ENCODE measurements around the gene MAPK12. TPM values are rescaled to one million over a fixed set of nuclear protein-coding genes. Genes with fewer than 3 reads are reported as not detected.

MAPK12 gene
- total and polyA plus RNA-seq, 4 donors = 0.83 to 2.8 (median 1.9) TPM

- Histone ChIP-seq H3K4me3 (ENCODE audit: low read depth in 1 of 3, low read length in 3 of 3) (no peak overlapping the region), H3K9me3 (ENCODE audit: control insufficient read depth in 4 of 4, low read length in 3 of 4) (no peaks in the 10 kb centered on the region), H3K4me1 (ENCODE audit: control insufficient read depth in 4 of 4, insufficient read depth in 4 of 4, low read length in 3 of 4) (peaks cover 4 to 11% (median 7%) of the 10 kb centered on the region in 4 donors), H3K27me3 (ENCODE audit: control insufficient read depth in 4 of 4, insufficient read depth in 4 of 4, low read length in 3 of 4) (no peaks in the 10 kb centered on the region), H3K36me3 (ENCODE audit: control insufficient read depth in 4 of 4, insufficient read depth in 3 of 4, low read depth in 1 of 4, low read length in 3 of 4) (peaks cover 23 to 71% (median 33%) of the 10 kb centered on the region in 4 donors), H3K9ac (ENCODE audit: low read depth in 1 of 2, low read length in 2 of 2) (no peak overlapping the region), H3K27ac (ENCODE audit: low read depth in 1 of 2, low read length in 2 of 2) (no peak overlapping the region)
- TF ChIP-seq MAX (IDR thresholded peaks at IDR 0.05) (no peak), HNF4A (conservative IDR thresholded peaks at IDR 0.05) (no peak), FOXA1 (IDR thresholded peaks at IDR 0.05) (no peak), SP1 (IDR thresholded peaks at IDR 0.05) (no peak), NR2F2 (IDR thresholded peaks at IDR 0.05) (no peak), REST (IDR thresholded peaks at IDR 0.05) (no peak), YY1 (IDR thresholded peaks at IDR 0.05) (no peak), HNF4G (IDR thresholded peaks at IDR 0.05) (no peak), EGR1 (IDR thresholded peaks at IDR 0.05; ENCODE audit: low read depth in 2 of 2) (no peak), RAD21 (IDR thresholded peaks at IDR 0.05) (no peak), GABPA (IDR thresholded peaks at IDR 0.05 in 1 of 2, conservative IDR thresholded peaks at IDR 0.05 in 1 of 2) (no peak), TAF1 (conservative IDR thresholded peaks at IDR 0.05) (no peak), ZBTB33 (IDR thresholded peaks at IDR 0.05) (no peak), RXRA (IDR thresholded peaks at IDR 0.05) (no peak), FOXA2 (IDR thresholded peaks at IDR 0.05) (no peak)
- 91% methylated on average over 8 of the region's 8 CpGs for WGBS
- DNase-seq (ENCODE audit: low spot score) = no peak
These were observed 39.0 kb downstream of the MAPK12 start for GRCh38 chr22:50222508-50222907.

GRCh38 chr22:50221410-50222300 is 39.8 kb downstream of the MAPK12 start:
- no peak for DNase-seq (ENCODE audit: low spot score)
- Histone ChIP-seq H3K4me1 (ENCODE audit: control insufficient read depth in 4 of 4, insufficient read depth in 4 of 4, low read length in 3 of 4) (peaks cover 4 to 15% (median 7%) of the 10 kb centered on the region in 4 donors), H3K36me3 (ENCODE audit: control insufficient read depth in 4 of 4, insufficient read depth in 3 of 4, low read depth in 1 of 4, low read length in 3 of 4) (peaks cover 28 to 76% (median 35%) of the 10 kb centered on the region in 4 donors), H3K4me3 (ENCODE audit: low read depth in 1 of 3, low read length in 3 of 3) (no peak overlapping the region), H3K9ac (ENCODE audit: low read depth in 1 of 2, low read length in 2 of 2) (no peak overlapping the region), H3K27me3 (ENCODE audit: control insufficient read depth in 4 of 4, insufficient read depth in 4 of 4, low read length in 3 of 4) (no peaks in the 10 kb centered on the region), H3K27ac (ENCODE audit: low read depth in 1 of 2, low read length in 2 of 2) (no peak overlapping the region), H3K9me3 (ENCODE audit: control insufficient read depth in 4 of 4, low read length in 3 of 4) (no peaks in the 10 kb centered on the region)
- 94% methylated on average over 19 of the region's 19 CpGs for WGBS
- no peak for TF ChIP-seq MAX (IDR thresholded peaks at IDR 0.05)
- no peak for TF ChIP-seq FOXA2 (IDR thresholded peaks at IDR 0.05)
- TF ChIP-seq CTCF (IDR thresholded peaks at IDR 0.05; ENCODE audit: low read depth, low read length, missing input control) = peak; percentile 13
- TF ChIP-seq ATF3 (IDR thresholded peaks at IDR 0.05) = no peak

Data from liver (tissue), 9 donors.